ENCODE measurements around the gene OR4F6.
A peak's percentile ranks its signal among the peaks of the same experiment; 100 is the strongest.
"Not testable (repeated sequence)": the region's sequence is repeated elsewhere in the genome, so short reads cannot be mapped to it uniquely, and the experiment has no call there.

Gene OR4F6, protein sequence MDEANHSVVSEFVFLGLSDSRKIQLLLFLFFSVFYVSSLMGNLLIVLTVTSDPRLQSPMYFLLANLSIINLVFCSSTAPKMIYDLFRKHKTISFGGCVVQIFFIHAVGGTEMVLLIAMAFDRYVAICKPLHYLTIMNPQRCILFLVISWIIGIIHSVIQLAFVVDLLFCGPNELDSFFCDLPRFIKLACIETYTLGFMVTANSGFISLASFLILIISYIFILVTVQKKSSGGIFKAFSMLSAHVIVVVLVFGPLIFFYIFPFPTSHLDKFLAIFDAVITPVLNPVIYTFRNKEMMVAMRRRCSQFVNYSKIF

DNA sequence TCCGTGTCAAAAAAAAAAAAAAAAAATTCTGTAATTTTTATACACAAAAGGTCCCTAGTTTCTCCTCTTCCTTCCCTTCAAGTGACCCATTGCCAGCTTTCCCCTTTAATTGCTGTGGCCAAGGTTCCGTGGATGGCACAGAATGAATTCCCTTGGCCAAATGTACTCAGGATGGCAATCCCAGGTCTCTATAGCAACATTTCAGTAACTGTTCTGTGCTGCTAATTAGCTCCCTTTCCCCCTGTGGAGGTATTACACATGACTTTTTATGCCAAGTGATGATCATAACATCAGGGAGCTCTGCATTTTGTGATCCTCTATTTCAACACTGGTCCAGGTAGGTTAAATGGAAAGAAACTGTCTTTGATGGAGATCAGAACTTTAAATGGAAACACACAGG lies at the start of gene OR4F6:
Gene OR4F6, plus strand, starts transcription at position 301 of the 400 bp plus-strand sequence. CDS start 2,211 bp downstream, outside the sequence.
- no peak for DNase-seq

DNA sequence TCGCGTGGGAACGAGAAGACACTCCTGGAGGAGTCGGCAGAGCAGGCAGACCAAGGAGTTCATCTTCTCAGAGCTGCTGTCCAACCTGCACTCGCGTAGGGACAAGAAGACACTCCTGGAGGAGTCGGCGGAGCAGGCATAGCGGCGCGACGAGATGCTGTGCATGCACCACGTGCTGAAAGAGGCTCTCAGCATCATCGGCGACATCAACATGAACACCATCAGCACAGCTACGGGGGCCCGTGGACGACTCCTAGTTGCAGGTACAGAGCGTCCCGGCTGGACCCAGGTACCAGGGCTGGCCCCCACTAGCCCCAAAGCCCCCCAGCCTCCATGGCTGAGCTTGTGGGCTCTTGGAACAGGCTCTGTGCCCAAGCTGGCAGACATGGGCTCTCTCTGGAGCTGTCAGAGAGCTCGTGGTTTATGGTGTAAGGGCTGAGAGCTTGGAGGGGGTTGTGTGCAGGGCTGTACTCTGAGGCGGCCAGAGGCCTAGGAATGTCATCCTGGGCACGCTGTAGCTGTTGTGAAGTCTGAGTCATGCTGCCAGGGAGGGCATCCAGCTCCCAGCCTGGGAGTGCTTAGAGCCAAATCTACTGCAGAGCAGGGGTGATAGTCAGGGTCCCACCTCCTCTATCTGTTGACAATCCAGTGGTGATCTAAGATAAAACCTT lies 38.5 kb upstream of the OR4F6 start:
- not testable (repeated sequence) for DNase-seq

DNA sequence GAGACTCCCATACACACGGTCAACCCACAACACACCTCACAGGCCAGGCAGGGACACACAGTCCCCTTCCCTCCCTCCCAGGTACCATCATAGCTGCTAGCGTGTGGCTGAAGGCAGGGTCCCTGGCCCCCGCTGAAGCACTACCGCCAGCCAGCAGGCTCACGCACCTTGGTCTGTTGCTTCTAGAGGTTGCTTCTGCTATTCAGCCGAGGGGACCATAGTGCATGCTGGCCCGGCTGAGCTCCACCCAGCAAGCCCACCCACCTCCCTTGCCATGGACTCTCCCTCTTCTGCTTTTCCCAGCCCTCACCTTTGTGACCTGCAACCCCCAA lies 38.0 kb upstream of the OR4F6 start:
- DNase-seq: not testable (repeated sequence)

DNA sequence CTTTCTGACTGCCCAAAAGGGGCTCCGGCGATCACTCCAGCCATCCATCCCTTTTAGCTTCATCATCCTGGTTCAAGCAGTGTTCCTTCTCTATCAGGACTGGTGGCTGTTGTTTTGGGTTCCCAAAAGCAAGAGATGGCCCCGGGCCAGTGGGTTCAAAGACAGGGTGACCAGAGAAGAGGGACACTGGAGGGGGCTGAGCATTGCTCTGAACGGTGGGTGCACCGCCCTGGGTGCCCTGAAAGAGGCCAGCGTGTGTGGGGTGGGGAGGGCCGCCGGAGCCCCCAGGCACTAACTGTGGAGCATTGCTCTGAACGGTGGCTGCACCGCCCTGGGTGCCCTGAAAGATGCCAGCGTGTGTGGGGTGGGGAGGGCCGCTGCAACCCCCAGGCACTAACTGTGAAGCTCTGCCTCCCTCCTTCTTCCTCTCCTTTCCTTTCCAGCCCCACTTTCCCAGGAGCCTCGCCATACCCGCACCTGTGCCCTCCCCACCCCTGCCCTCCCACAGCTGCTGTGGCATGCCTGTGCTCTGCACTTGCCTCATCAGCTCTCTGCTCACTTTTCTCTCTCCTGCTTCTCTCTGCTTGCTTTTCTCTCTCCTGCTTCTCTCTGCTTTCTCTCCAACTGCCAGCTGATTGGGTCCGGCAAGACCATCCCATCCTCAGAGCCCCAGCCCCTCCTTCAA lies 37.4 kb upstream of the OR4F6 start:
- no peak for DNase-seq

DNA sequence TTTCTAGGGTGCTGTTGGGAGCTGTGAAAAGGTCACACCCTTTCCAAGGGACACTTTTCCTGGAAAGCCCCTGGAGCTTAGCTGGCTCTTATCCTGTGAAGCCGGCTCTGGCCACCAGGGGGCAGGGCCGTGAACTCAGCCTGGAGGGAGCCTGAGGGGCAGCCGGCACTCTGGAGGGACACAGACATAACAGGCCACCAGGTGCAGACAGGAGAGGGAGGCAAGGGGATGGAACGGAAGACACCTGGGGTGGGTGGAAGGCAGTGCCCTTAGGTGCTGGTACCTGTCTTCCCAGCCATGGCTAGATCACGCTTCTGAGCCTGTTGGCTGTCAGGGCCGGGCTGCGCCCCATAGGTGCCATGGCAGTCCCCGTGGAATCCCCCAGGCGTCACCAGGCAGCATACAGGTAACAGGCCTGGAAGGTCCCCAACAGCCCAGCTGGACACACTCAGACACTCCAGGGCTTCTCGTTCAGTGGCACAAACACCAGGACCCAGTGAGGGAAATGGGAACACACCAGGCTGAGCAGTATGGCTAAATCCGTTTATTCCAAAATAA lies 36.1 kb upstream of the OR4F6 start:
- DNase-seq: not testable (repeated sequence)

DNA sequence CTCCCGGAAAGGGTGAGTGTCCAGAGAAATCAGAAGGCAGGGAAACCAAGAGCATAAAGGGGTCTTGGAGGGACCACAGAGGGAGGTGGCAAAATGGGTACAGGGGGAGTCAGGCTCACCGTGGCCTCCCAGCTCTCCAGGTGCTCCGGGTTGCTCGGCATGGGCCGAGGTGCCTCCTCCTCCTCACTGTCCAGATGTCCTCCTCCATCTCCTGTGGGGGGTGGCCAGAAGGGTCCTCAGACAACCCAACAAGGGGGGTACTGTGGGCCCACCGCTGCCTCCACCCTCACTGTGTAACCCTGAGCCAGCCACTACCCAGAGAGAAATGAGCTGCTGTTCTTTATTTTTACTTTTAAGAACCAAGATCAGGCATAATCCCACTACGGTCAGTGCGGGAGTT lies 30.4 kb upstream of the OR4F6 start:
- no peak for DNase-seq

DNA sequence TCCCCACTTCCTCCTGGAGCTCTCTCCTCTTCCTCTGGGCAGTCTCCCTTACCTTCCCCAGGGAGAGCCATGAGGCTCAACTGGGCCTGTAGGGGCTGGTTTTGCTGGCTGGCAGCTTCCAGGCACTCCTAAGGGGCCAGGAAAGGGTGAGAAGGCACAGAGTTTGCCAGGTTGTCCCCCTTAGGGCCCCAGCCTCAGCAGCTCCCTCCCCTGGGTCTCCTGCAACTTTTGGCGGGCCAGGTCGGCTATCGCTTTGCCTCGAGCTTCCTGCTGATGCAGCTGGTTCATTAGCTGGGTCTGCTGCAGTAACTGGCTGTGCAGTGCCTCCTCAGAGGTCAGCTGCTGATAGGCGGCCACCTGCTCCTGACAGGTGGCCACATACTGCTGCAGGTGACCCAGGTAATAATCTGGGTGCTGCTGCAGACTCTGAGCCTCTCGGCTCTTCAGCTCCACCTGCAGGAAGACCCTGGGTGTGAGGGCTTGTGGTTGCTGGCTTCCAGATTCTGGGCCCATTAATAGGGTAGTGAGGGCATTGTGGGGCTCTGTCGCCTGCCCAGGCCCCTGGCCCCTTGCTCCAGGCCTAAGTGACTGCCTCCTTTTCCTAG lies 29.7 kb upstream of the OR4F6 start:
- peak; percentile 24 for DNase-seq

DNA sequence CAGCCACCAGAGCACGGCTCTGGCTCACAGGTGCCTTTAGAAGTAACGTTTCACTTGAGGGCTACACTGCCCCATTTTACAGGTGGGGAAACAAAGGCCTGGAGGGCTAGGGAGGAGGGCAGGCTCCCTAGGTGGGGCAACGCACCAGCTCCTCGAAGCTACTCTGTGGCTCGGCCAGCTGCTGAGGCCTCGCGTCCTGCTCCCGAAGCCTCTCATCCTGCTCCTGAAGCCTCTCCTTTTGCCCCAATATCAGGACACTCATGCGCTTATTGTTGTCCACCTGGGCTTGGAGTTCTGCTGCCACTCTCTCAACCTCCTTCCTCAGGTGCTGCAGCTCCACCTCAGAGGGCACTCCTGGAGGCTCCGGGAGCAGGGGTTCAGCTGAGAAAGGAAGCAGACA lies 28.2 kb upstream of the OR4F6 start:
- no peak for DNase-seq

DNA sequence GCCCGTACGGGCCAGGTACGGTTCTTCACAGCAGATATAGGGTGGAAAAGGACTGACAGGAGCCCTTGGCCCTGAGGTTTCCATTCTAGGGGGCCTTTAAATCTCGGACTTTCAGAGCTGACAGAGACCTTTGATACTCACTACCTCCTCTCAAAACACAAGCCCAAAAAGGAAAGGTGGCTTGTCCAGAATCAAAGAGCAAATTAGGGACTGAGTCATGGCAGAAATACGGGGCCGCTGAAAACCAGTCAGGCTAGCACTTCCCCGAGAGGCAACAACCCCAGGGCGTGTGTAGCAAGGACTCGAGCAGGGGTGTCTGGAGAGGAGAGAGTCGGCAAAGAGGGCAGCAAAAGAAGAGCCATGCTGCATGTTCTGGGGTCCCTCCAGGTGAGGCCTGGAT lies 24.7 kb upstream of the OR4F6 start:
- not testable (repeated sequence) for DNase-seq

DNA sequence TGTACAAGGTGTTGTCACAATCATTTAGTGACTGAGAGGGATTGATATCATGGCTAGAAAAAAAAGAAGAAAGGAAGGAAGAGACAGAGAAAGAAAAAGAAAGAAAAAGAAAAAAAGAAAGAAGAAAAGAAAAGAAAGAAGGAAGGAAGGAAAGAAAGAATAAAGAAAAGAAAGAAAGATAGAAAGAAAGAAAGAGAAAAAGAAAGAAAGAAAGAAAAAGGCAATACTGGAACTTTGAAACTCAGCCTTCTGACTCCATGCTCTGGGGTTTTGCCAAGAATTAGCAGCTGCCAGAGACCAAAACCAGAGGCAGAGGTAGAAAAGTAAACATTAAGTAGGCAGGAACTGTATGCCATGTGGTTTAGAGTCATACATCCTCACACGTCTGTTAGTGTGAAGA lies 23.1 kb upstream of the OR4F6 start:
- DNase-seq: not testable (repeated sequence)

DNA sequence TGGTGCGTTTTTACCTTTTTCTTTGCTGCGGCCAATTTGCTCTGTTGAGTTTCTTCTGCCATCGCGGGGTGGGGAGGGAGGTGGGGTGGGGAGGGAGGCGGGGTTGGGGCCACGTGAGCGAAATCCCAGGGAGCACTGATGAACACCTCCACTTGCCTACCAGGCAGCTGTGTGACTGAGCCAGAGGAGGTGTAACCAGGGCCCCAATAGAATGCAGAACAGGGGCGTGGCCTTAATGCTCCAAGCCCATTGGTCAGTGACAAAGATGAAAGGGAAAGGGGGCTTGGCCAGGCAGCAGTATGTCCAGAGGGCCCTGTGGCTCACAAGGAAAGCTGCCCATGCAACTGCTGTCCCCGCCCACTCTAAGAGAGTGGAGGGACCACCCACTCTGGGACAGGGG lies 21.4 kb upstream of the OR4F6 start:
- no peak for DNase-seq

DNA sequence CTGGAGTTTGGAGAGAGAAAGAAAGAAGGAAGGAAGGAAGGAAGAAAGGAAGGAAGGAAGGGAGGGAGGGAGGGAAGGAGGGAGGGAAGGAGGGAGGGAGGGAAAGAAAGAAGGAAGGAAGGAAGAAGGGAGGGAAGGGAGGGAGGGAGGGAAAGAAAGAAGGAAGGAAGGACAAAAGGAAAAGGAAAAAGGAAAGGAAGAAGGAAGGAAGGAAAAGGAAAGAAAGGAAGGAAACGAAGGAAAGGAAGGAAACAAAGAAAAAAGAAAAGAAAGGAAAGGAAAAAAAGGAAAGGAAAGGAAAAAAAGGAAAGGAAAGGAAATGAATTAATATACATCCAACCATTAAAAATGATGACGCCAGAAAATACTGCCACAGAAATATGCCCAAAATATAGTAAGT lies 18.7 kb upstream of the OR4F6 start:
- no peak for DNase-seq

DNA sequence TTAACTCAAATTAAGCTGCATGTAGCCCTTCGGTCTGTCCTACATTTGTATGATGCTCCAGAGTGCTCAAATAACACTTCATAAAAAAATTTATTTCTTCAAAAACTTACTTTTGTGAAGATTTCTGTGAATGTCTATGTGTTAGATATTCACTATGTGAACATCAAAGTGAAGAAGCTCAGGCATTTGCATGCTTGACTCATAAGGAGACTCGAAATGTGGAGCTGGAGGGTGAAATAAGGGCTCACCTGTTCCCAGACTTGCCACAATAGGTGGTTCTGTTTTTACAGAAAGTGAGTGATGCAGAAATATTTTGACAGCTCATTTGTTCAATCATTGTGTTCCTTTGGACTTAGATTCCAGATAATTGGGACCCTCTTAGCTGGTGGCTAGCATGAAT lies 16.9 kb upstream of the OR4F6 start:
- DNase-seq: not testable (repeated sequence)

DNA sequence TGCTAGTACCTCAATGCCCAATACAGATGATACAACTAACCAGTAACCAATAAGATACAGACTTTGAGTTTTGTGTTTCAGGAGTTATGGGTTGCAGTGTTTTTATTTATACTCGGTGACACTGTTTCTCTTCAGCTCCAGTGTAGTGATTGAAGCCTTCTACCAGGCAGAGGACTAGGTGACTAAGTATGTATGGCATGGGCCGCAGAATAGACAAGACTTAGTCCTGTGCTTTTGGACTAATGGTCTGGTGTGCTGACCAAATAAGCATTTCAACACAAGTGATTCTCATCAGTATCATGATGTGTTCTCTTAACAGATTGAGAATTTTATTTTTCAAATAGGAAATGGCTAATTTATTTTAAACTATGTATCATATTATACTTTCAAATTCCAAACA lies 15.3 kb upstream of the OR4F6 start:
- DNase-seq: not testable (repeated sequence)

DNA sequence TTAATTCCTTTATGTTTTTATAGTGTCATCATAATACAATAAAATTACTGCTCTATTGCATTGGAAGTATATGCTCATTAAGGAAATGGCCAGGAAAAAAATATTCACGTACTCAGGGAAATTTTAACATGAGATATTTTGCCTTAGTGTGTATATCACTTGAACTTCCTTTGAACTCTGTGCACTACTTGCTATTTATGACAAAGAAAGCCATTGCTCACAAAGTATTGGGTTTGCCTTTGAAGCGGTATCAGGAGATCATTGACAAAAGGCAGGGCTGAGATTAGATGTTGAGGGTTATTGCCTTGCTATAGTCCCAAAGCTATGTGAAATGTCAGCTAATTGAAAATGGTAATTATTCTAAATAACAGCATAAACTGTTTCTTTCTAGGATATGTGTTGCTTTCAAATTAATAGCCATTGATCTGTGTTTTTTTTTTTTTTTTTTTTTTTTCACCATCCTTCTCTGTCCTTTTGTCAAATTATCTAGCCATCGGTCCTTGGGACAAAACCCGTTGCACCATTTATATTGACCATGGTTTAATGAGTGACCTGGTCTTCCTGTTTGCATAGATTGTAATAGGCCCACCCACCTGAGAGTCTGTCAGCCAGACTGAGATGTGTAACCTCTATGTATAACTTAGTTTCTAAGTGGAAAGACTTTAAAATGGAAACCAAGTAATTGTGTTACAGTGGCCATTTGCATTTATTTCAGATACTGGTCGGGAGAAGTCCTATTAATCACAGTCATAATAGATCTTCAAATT lies 14.6 kb upstream of the OR4F6 start:
- not testable (repeated sequence) for DNase-seq

DNA sequence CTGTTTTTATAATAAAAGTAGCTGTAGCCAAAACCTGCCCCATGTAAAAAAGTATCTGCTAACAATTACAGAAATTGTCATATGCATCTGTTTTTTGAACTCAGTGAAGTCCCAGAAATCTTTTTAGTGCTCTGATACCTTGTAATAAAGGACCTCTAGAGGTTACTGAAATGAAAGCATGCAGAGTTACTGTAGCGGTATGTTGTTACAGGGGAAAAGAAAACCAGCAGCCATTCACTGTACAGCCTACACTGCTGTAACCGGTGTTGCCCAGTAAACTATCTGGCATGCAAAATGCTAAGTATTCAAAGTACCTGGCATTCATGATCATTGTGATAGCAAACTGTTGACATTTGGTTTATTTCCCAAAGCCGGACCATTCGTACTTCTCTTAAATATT lies 12.6 kb upstream of the OR4F6 start:
- DNase-seq: not testable (repeated sequence)

DNA sequence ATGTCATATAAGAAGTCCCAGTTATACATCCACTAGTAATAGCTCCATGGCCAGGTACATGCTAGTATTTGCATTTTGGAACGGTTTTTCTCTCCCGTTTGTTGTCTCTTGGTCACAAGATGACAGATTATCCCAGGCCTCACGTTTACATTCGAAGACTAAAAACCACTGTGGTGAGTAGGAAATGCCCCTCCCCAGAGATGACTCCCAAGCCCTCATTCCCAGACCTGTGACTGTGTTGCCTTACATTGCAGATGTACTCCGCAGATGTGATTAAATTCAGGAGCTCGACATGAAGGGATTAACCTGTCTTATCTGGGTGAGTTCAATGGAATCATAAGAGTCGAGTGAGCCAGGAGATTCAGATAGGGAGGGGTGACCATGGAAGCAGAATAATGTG lies 9.3 kb upstream of the OR4F6 start:
- DNase-seq: not testable (repeated sequence)

DNA sequence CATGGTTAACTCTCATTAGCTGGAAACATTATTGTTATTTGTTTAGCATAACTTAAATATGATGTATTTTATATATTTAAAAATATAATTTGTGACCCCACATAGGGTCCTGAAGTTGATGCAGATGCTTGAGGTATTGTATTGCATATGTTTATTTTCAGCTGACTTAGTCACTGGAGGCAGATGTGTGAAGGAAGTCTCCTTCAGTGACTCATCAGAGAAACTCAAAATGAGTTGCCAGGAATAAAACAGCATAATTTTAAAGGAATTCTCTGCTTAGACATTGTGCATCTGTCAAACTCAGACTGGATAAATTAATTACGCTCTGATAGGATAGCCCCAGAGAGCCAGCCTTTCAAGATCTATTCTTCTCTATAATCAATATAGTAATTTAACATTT lies 7.9 kb upstream of the OR4F6 start:
- DNase-seq: no peak

DNA sequence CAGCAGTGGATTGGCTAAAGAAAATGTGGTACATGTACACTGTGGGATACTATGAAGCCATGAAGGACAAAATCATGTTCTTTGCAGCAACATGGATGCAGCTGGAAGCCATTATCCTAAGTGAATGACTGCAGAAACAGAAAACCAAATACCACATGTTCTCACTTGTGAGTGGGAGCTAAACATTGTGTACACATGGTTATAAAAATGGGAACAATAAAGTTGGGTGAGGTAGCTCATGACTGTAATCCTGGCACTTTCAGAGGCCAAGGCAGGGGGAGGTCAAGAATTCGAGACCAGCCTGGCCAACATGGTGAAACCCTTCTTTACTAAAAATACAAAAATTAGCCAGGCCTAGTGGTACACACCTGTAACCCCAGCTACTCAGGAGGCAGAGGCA lies 3.6 kb upstream of the OR4F6 start:
- no peak for DNase-seq

DNA sequence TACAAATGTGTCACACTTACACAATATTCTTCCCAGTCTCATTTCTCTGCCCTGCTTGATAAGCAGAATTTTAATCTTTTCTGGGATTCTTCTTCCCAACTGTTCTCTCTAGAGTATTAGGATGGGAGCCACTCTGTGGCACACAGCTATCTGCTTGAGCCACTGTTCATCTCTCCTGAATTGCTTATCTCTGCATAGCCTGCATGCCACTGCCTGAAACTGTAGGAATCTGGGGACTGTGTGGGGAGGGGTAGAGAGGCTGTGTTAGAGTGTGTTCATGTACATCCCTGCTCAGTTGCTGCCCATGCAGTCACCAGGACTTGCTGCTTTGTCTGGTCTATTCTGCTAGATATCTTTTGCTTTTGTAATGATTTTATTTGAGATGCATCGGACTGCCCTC lies 2.3 kb upstream of the OR4F6 start:
- DNase-seq: no peak

DNA sequence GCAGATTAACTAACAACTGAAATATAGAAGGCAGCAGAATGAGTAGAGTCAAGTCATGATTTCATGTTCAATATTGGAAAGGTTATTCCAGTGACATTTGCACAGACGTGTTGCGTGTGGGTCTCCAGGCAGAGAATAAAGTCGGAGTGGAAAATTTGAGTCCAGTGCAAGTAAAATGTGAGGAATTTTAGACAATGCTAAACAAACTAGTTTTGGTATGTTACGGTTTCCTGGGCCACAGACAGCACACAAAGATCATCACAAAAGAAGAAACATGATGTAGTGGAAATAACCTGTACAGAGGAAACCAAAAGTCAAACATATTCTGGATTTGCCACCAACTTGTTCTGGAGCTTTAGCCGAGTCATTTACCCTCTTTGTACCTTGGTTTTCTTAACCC lies 367 bp downstream of the OR4F6 start:
- DNase-seq: no peak

DNA sequence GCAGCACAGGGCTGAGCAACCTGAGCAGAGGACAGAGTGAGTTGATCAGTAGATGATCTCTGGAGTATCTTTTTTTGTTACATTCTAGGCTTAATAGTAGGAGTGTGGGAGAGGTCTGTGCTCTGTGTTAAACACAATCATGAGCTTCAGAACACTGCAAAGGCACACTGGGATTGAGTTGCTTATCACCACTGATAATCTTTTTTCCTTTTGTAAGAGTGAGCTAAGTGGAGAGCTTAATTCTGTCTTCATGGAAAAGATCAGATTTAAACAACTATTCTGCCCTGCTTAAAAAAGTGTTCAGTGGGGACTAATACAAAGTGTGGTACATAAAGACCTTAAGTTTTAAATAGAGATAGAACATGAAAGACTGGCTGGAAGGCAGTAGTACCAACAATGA lies 1.1 kb downstream of the OR4F6 start:
- no peak for DNase-seq

DNA sequence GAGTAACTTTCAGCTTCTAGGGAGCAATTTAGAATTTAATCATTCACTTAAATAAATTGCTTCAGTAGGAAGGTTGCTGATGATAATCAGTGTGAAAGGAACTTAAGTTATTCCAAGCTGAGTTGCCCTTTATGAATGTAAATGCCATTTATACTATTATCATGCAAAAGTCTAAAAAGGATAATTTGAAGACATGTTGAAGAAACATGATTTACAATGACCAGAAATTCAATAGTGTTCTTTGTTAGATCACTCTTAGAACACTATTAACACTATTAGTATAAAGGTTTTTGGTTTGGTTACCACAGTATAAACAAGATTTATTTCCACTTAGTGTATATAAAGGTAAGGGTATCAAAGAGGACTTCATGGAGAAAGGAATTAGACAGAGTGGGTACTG lies 1.6 kb downstream of the OR4F6 start:
- no peak for DNase-seq

All from CD4-positive, alpha-beta T cell treated with Interleukin-6 for 4 hours (primary cell).